ENCODE measurements around the gene MRPS7. TPM values are rescaled to one million over a fixed set of nuclear protein-coding genes. Genes with fewer than 3 reads are reported as not detected.

The MRPS7 gene
- total and polyA plus RNA-seq, 9 of the 15 experiments (the other 6 are each of a cell fraction or from before 2014, with no cell fraction given): 107 to 244 (median 132) TPM

- TF ChIP-seq REST (IDR thresholded peaks at IDR 0.05; ENCODE audit: borderline replicate concordance): peak; percentile 67; the same call in 1 of the 2 replicates
- TF ChIP-seq REST (CRISPR knock-in tag; IDR thresholded peaks at IDR 0.05; ENCODE audit: low read depth): no peak
- peak; percentile 47; the same call in 1 of the 2 replicates for TF ChIP-seq CREM (IDR thresholded peaks at IDR 0.05; ENCODE audit: low read depth)
- no peak for TF ChIP-seq SNAPC5 (CRISPR knock-in tag; IDR thresholded peaks at IDR 0.05)
- TF ChIP-seq CCNT2 (IDR thresholded peaks at IDR 0.05; ENCODE audit: borderline replicate concordance, extremely low read depth, insufficient read length, low read depth, low read length): no peak
- peak; percentile 73 for TF ChIP-seq PRDM10 (IDR thresholded peaks at IDR 0.05; ENCODE audit: partially characterized antibody)
- no peak for TF ChIP-seq SP2 (IDR thresholded peaks at IDR 0.05; ENCODE audit: extremely low read depth, low read depth, low read length, poor library complexity, severe bottlenecking)
- TF ChIP-seq ZNF146 (CRISPR knock-in tag; IDR thresholded peaks at IDR 0.05; ENCODE audit: unreplicated experiment): no peak
- TF ChIP-seq EHMT2 (IDR thresholded peaks at IDR 0.05): no peak
- peak; percentile 62; the same call in 1 of the 2 replicates for TF ChIP-seq MYC (IDR thresholded peaks at IDR 0.05; ENCODE audit: low read depth, low read length)
- TF ChIP-seq MYC (CRISPR knock-in tag; IDR thresholded peaks at IDR 0.05; ENCODE audit: borderline replicate concordance, low read depth): no peak
- no peak for TF ChIP-seq EZH2 (IDR thresholded peaks at IDR 0.05; ENCODE audit: borderline replicate concordance, low read depth, low read length)
- TF ChIP-seq PHF8 (IDR thresholded peaks at IDR 0.05; ENCODE audit: borderline replicate concordance, low read length): no peak; the same call in 1 of the 2 replicates
- TF ChIP-seq ELK1 (CRISPR knock-in tag; IDR thresholded peaks at IDR 0.05): no peak
Observed at GRCh38 chr17:75240394-75241142, 21.1 kb upstream of the MRPS7 start (continued).

All from K562 (cell line).